ENCODE results near the gene NPIPA7.
"Not testable (repeated sequence)": the region's sequence is repeated elsewhere in the genome, so short reads cannot be mapped to it uniquely, and the experiment has no call there.

Gene NPIPA7

DNA sequence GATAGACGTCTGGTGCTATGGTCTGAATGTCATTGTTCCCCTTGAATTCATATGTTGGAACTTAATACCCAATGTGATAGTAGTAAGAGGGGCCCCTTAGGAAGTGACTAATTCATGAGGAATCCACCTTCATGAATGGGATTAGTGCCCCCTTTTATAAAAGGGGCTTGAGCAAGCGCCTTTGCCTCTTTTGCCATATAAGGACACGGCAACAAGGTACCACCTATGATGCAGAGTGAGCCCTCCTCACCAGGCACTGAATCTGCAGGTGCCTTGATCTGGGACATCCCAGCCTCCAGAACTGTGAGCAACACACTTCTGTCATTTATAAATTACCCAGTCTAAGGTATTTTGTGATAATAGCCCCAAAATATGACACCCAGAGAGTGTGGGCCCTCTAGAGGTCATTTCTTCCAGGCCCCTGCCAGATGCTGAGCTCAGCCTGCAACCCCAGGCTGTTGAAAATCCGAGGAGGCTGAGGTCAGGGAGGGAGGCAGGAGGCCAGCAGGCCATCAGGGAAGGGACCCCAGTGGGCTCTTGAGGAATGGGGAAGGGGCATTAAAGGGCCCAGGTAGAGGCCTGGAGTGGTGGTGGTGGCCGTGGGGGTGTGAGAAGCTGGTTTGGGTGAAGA is 39.1 kb downstream of the NPIPA7 start:
- DNase-seq (ENCODE audit: low spot score): not testable (repeated sequence)

DNA sequence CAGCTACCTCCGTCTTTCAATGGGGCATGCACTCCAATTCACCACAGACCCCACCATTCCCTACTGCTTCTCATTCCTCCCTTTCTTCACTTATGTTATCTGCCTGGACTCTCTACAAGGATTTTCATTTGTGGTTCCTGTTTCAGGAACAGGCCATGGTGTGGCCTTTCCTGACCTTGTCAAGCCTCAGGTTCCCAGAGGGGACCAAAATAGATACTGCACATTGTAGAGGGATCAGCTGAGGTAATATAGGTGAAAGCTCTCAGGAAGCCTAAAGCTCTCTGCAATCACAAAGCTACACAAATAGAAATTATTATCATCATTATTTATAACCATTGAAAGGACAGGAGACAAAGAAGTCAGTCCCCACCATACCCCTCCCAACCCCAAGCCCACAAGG is 41.6 kb downstream of the NPIPA7 start:
- DNase-seq (ENCODE audit: low spot score): not testable (repeated sequence)

DNA sequence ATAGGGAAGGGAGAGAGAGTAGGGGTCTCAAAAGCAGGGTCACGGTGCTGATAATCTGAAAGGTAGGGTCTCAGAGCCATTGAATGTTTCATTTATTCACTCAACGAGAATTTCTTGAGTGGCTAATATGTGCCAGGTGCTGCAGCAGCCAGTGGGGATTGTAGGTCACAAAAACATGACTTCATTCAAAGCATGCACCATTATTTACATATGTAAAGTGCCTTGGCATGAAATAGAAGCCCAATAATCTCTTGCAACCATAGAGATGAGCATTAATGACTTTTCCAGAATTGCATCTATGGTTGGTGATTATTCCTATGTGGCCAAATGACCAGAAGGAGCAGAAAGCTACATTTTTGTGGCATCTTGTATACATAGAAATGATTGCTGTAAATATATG is 46.2 kb downstream of the NPIPA7 start:
- DNase-seq (ENCODE audit: low spot score): not testable (repeated sequence)

DNA sequence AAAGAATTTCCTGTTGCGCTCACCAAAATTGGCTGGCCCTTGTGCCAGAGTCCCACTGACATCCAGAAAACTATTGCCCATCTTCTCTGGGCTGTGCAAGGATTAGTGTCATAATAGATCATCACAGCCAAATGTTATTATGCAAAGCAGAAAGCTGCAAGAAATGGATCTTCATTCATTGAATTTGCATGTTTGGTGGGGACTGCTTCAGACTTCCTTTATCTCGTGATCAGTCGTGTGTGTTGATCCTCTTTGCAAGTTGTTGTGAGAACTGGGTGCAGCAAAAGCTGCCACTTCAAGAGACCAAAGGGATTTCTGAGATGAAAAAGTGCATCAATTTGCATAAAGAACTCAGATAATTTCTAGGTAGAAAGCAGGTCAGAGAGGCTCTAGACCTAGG is 52.2 kb downstream of the NPIPA7 start:
- DNase-seq (ENCODE audit: low spot score): not testable (repeated sequence)

DNA sequence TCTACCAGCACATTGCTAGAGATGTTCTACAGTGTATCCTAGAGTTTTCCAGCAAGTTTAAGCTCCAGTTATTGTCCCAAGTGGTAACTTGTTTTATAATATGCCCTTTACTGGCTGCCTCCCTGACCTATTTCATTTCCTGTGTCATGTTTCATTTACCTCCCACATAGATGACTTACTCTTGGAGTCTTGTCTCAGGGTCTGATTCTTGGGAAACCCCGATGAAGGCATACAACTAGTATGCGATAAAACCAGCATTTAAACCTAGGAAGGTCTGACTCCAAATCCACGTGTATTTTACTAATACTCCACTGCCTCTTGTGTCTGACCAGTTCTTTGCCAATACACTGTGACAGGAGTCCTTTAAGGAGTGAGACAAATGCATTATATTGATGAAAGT is 55.8 kb downstream of the NPIPA7 start:
- not testable (repeated sequence) for DNase-seq (ENCODE audit: low spot score)

DNA sequence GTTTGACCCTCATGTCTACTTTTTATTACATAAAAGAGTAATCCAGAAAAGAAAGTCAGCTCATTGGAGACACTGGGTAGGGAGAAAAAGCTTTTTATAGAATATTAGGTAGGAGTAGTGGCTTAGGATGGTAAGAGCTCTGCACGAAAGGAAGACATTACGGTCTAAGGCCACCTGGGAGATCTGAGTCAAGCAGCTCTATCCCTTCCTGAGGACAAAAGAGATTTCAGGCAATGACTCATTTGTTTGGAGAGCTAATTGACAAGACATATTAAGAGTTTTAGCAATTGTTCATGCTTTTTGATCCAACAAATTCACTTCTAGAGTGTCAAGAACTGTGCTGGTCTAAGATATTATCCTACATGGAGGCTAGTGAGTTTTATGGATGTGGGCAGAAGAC is 62.5 kb downstream of the NPIPA7 start:
- not testable (repeated sequence) for DNase-seq (ENCODE audit: low spot score)

Data from RKO (cell line).